Activated CD8-positive, alpha-beta memory T cell treated with anti-CD3 and anti-CD28 coated beads for 48 hours (primary cell): ENCODE data around the gene CSAG2.

Source experiments
- DNase-seq, 3 experiments: peaks; one replicate each; pipeline ENCODE4 v3.0.0-alpha.2; 2020; ENCODE audit warnings: low read depth in 2 of 3, low spot score in 2 of 3

Gene CSAG2

DNA sequence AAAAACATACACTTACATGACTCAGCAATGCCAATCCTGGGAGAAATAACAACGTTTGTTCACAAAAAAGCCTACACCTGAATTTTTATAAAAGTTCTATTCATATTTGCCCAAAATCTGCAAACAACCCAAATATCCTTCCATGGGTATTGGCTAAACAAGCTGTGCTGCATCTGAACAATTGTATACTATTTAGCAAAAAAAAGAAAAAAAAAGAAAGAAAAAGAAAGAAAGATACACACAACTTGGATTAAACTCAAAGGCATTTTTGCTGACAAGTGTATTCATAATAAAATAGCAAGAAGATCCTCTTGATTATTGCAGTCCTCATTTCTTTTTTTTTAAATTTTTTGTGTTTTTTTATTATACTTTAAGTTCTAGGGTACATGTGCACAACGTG lies 34.9 kb downstream of the CSAG2 start:
- no peak for DNase-seq

- DNase-seq, result no peak
Measured at GRCh38 chrX:152663086-152663485, 46.0 kb downstream of the CSAG2 start.

DNA sequence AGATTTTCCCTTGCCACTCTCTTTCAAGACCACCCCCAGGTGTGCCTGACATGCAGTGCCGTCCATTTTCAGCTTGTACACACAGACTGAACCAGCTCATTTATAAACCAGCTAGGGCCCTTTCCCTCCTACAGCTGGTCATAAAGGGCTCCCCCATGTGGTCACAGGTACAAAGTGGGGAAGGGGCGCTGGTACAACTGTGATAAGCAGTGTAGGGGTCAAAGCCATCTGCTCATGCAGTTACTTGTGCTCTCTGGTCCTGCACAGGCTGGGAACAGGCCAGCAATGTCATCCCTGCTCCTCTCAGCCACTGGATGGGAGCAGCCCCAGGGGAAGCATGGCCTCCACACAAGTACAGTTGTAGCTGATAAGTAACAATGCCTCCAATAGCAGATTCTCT lies 50.8 kb downstream of the CSAG2 start:
- DNase-seq, result no peak
